ENCODE results near the gene GNAT1.

Gene GNAT1

DNA sequence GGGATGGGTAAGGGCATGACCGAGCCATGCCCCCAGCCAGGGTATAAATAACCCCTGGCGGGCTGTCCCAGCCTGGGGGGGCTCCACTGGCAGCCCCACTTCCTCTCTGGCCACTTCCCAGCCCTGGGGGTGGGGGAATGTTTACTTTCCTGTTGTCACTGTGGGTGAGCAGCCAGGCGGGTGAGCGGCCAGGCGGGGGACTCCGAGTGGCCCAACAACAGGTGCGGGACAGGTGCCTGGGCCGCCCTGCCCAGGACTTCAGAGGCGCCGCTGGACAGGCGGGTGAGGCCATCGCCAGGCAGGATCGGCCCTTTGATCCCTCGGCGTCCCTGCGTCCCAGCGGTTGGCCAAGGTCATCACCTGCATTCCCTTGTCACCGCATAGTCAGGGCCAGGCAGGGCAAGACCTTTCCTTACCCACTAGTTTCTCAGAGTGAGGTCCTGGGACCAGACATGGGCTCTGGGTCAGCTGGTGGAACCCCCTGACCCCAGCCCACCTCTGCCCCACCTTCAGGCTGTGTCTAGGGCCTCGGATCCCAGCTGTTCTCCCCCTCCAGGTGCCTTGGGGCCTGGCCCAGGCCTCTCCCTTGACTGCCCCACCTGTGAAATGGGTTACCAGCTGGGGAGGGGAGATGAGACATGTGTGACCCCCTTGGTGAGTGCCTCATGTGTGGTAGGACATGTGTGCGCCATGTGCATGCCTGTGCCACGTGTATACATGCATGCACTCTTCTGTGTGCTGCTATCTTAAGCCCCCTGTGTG is 19.7 kb upstream of the GNAT1 start:
- TF ChIP-seq, protein P1, sequence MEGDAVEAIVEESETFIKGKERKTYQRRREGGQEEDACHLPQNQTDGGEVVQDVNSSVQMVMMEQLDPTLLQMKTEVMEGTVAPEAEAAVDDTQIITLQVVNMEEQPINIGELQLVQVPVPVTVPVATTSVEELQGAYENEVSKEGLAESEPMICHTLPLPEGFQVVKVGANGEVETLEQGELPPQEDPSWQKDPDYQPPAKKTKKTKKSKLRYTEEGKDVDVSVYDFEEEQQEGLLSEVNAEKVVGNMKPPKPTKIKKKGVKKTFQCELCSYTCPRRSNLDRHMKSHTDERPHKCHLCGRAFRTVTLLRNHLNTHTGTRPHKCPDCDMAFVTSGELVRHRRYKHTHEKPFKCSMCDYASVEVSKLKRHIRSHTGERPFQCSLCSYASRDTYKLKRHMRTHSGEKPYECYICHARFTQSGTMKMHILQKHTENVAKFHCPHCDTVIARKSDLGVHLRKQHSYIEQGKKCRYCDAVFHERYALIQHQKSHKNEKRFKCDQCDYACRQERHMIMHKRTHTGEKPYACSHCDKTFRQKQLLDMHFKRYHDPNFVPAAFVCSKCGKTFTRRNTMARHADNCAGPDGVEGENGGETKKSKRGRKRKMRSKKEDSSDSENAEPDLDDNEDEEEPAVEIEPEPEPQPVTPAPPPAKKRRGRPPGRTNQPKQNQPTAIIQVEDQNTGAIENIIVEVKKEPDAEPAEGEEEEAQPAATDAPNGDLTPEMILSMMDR (IDR thresholded peaks at IDR 0.05; ENCODE audit: borderline replicate concordance, insufficient read depth, low read depth, low read length): no peak
- no peak overlapping the region for H3K4me3 ChIP-seq (ENCODE audit: low read depth, low read length)

- H3K4me3 ChIP-seq (ENCODE audit: low read depth, low read length): no peak overlapping the region
- TF ChIP-seq, protein P1 (IDR thresholded peaks at IDR 0.05; ENCODE audit: borderline replicate concordance, insufficient read depth, low read depth, low read length): no peak
These were observed 18.7 kb upstream of the GNAT1 start for GRCh38 chr3:50172626-50173220.

DNA sequence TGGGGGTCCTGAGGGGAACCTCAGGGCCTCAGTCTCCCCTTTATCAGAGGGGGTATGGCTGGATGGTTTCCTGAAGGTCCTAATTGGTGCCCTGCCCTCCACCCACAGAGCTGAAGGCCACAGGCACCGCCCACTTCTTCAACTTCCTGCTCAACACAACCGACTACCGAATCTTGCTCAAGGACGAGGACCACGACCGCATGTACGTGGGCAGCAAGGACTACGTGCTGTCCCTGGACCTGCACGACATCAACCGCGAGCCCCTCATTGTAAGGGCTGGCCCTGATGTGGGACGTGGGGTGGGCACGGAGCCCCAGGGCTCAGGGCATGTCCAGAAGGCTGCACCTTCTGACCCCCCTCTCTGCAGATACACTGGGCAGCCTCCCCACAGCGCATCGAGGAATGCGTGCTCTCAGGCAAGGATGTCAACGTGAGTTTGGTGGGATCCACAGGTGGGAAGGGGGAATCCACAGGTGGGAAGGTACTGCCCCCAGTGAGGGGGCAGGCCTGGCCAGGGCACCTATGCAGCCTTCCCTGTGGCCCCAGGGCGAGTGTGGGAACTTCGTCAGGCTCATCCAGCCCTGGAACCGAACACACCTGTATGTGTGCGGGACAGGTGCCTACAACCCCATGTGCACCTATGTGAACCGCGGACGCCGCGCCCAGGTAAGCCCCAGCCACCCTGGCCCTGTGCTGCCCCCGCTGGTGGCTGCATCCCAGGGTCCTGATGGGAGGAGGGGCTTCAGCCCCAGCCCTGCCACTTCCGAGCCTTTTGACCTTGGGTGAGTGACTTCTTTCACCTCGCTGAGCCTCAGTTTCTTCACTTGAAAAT is 17.5 kb upstream of the GNAT1 start:
- no peak overlapping the region for H3K4me3 ChIP-seq (ENCODE audit: low read depth, low read length)

DNA sequence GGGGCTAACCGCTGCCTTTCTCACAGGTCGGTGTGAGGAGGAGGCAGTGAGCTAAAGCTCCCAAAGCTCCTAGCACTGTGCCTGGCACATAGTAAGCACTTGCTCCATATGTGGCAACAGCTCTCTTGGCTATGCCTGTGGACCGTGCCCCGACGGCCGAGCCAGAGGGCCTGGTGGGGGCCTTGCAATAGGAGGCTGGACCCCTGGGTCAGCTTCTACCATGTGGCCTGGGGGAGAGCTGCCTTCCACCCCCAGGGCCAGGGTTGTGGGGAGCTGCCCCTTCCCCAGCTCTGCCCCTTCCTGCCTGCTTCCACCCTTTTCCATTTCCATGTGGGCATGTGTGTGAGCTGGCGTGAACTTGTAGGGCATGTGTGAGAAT is 16.9 kb upstream of the GNAT1 start:
- no peak overlapping the region for H3K4me3 ChIP-seq (ENCODE audit: low read depth, low read length)
- TF ChIP-seq, protein P1 (IDR thresholded peaks at IDR 0.05; ENCODE audit: borderline replicate concordance, insufficient read depth, low read depth, low read length): no peak

More for the DNA sequence above, 17.5 kb upstream of the GNAT1 start:
- TF ChIP-seq, protein P1 (IDR thresholded peaks at IDR 0.05; ENCODE audit: borderline replicate concordance, insufficient read depth, low read depth, low read length): no peak

DNA sequence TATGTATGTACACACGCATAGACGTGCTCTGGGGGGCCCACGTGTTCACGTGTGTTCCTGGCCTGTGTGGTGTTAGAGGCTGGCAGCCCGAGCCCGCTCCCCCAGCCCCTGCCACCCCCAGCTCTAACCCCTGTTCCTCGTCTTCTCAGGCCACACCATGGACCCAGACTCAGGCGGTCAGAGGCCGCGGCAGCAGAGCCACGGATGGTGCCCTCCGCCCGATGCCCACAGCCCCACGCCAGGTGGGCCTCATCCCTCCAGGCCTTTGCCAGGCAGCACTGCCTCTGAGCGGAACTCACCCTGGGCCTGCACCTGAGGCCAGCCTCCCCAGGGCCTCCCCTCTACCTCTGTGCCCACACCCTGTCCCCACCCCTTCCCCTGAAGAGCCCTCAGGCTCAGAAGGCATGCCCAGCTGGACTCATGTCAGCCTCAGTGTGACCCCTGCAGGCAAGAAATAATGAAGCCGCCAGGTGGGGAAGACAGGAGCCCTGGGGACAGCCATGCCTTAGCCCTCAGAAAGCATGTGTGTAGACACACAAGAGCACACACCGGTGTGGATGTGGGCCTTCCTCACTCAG is 16.4 kb upstream of the GNAT1 start:
- TF ChIP-seq, protein P1 (IDR thresholded peaks at IDR 0.05; ENCODE audit: borderline replicate concordance, insufficient read depth, low read depth, low read length): no peak
- no peak overlapping the region for H3K4me3 ChIP-seq (ENCODE audit: low read depth, low read length)

DNA sequence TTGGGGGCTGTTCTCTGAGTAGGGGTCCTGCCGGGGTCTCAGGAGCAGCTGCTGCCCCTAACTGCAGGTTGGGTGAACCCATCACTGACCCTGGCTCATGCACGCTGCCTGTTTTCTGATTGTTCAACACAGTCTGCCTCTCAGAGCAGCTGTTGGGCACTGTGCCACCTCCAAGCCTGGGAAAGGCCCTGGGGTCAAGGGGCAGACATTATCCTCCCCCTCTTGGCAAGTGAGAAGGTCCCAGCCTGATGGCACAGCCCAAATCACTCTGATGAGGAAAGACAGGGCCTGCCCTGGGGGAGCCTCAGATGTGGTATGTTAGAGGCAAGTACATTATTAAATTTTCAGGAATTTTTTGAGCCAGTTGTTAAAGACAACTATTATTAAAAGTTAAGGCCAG is 14.1 kb upstream of the GNAT1 start:
- TF ChIP-seq, protein P1 (IDR thresholded peaks at IDR 0.05; ENCODE audit: borderline replicate concordance, insufficient read depth, low read depth, low read length): no peak
- no peak overlapping the region for H3K4me3 ChIP-seq (ENCODE audit: low read depth, low read length)

Data from GM12875 (cell line).